ENCODE results near the gene LNX1.

The LNX1 gene

DNA sequence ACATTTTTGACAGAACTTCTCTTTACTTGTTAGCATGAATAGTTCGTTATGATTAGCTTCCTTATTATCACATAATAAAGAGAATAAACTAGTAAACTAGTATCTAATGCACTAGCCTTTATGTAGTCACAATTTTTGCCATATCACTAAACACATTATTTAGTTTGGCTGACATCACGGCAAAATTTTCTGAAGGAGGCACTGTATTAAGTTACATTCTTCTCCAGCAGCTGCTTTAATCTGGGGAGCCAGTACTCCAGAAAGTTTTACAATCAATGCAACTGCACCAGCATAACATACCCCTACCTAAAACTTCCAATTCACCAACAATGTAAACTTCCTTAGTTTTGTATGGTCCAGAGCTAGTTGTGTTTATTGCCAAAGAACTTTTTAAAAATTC lies 126.0 kb downstream of the LNX1 start:
- peaks cover 0 to 4% (median 0%) of the 10 kb centered on the region in 3 donors for H3K9me3 ChIP-seq
- no peak for DNase-seq
- TF ChIP-seq, protein P1, sequence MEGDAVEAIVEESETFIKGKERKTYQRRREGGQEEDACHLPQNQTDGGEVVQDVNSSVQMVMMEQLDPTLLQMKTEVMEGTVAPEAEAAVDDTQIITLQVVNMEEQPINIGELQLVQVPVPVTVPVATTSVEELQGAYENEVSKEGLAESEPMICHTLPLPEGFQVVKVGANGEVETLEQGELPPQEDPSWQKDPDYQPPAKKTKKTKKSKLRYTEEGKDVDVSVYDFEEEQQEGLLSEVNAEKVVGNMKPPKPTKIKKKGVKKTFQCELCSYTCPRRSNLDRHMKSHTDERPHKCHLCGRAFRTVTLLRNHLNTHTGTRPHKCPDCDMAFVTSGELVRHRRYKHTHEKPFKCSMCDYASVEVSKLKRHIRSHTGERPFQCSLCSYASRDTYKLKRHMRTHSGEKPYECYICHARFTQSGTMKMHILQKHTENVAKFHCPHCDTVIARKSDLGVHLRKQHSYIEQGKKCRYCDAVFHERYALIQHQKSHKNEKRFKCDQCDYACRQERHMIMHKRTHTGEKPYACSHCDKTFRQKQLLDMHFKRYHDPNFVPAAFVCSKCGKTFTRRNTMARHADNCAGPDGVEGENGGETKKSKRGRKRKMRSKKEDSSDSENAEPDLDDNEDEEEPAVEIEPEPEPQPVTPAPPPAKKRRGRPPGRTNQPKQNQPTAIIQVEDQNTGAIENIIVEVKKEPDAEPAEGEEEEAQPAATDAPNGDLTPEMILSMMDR (IDR thresholded peaks at IDR 0.05): no peak
- no peaks in the 10 kb centered on the region for H3K4me1 ChIP-seq
- peaks cover 17 to 32% (median 27%) of the 10 kb centered on the region in 3 donors for H3K36me3 ChIP-seq
- intact Hi-C loops (cut with DNase I; ENCODE audit: low total_unique reads): no loop called here
- H3K27ac ChIP-seq: no peak overlapping the region
- no peak overlapping the region for H3K4me3 ChIP-seq
- no peaks in the 10 kb centered on the region for H3K27me3 ChIP-seq

DNA sequence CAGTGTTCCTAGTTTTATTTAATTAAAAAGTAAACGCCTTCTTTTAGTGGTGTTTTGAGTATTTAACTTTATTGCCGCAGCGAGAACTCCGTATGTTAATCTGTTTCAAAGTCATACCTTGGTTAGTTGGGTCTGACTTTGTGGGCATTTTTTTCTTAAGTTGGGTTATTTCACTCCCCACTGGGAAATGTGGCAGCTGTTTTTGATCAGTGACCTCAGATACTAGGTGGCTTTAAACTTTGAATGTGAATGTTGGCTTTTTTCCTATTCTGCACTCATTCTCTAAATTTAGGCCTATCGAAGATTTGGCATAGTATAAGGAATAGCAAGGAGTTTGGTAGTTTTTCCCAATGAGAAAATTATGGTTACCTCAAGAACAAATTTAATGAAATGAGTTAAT lies 127.9 kb downstream of the LNX1 start:
- Histone ChIP-seq H3K27ac (no peak overlapping the region), H3K9me3 (peaks cover 0 to 4% (median 0%) of the 10 kb centered on the region in 3 donors), H3K4me3 (no peak overlapping the region), H3K36me3 (peaks cover 36 to 49% (median 42%) of the 10 kb centered on the region in 3 donors), H3K27me3 (no peaks in the 10 kb centered on the region), H3K4me1 (no peaks in the 10 kb centered on the region)
- intact Hi-C loops (cut with DNase I; ENCODE audit: low total_unique reads): no loop called here
- TF ChIP-seq, protein P1 (IDR thresholded peaks at IDR 0.05): no peak
- no peak for DNase-seq

DNA sequence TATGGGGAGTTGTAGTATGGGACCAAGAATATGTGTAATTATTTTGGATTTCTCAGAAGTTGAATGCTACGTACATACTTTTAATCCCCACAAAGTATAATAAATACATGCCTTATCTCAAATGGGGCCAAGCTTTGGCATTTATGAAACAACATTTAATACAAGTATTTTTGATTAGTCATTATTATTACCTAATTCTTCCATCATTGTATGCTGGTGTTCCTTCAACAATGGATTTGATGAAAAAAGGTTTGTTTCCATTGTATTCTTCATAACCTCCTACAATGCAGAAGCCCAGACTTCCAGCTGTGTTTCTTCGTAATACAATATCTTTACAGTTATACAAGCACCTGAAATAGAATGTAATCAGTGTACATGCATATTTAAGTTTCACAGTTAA lies 130.0 kb downstream of the LNX1 start:
- Histone ChIP-seq H3K36me3 (peaks cover 42 to 54% (median 45%) of the 10 kb centered on the region in 3 donors), H3K9me3 (no peaks in the 10 kb centered on the region)
- DNase-seq: no peak

GRCh38 chr4:53459548-53459947 lies 131.7 kb downstream of the LNX1 start:
- H3K27me3 ChIP-seq: no peaks in the 10 kb centered on the region
- no peak overlapping the region for H3K4me3 ChIP-seq
- intact Hi-C loops (cut with DNase I; ENCODE audit: low total_unique reads): no loop called here
- no peak for DNase-seq
- H3K4me1 ChIP-seq: no peaks in the 10 kb centered on the region
- peaks cover 55 to 71% (median 61%) of the 10 kb centered on the region in 3 donors for H3K36me3 ChIP-seq
- H3K9me3 ChIP-seq: no peaks in the 10 kb centered on the region
- TF ChIP-seq, protein P1 (IDR thresholded peaks at IDR 0.05): no peak
- H3K27ac ChIP-seq: no peak overlapping the region

More for the DNA sequence above, 130.0 kb downstream of the LNX1 start:
- Histone ChIP-seq H3K4me1 (no peaks in the 10 kb centered on the region), H3K4me3 (no peak overlapping the region), H3K27me3 (no peaks in the 10 kb centered on the region), H3K27ac (no peak overlapping the region)
- TF ChIP-seq, protein P1 (IDR thresholded peaks at IDR 0.05): no peak
- intact Hi-C loops (cut with DNase I; ENCODE audit: low total_unique reads): no loop called here

DNA sequence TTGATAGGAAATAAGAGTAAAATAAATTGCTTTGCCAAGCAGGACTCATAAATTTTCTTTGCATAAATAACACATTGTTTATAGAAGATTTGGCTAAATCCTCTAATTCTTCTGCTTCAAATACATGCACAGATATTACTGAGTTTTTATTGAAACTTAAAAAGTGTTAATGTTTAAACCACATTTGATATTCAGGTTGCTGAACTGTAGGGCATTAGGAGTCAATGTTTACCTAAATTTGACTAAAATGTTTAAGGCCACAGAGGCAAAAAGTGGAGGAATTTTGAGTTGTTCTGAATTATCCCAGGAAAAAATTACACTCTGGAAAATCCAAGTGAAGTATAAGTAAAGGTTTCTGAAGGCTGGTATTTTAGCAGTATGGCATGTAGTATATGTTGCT lies 135.1 kb downstream of the LNX1 start:
- DNase-seq: no peak
- TF ChIP-seq, protein P1 (IDR thresholded peaks at IDR 0.05): no peak
- Histone ChIP-seq H3K36me3 (peaks cover 55 to 74% (median 68%) of the 10 kb centered on the region in 3 donors), H3K4me1 (no peaks in the 10 kb centered on the region), H3K4me3 (no peak overlapping the region), H3K9me3 (no peaks in the 10 kb centered on the region), H3K27me3 (no peaks in the 10 kb centered on the region), H3K27ac (no peak overlapping the region)
- intact Hi-C loops (cut with DNase I; ENCODE audit: low total_unique reads): no loop called here

DNA sequence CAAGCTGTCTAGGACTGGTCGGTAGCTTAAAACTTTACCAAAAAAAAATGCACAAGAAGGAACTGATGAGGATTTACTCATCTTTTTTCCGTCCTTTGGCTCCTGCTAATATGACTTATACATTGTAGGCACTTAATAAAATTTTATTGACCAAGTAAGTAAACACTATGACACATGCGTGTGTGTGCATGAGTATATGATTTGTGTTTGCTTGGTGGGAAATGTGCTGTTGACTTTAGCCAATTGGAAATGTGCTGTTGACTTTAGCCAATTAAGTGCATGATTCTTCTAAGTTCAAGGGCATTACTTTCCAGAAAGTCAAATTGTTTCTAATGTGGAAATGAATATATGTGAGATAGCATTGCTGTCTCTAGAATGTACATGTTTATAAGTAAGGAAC lies 135.5 kb downstream of the LNX1 start:
- Histone ChIP-seq H3K27ac (no peak overlapping the region), H3K36me3 (peaks cover 51 to 70% (median 64%) of the 10 kb centered on the region in 3 donors), H3K27me3 (no peaks in the 10 kb centered on the region), H3K4me1 (no peaks in the 10 kb centered on the region), H3K9me3 (no peaks in the 10 kb centered on the region), H3K4me3 (no peak overlapping the region)
- no peak for DNase-seq
- TF ChIP-seq, protein P1 (IDR thresholded peaks at IDR 0.05): no peak
- intact Hi-C loops (cut with DNase I; ENCODE audit: low total_unique reads): no loop called here

All from tibial artery (tissue), 4 donors.